ENCODE measurements around the gene APOO.

APOO gene

GRCh38 chrX:23879380-23880090 lies 28.2 kb downstream of the APOO start:
- Histone ChIP-seq H4K8ac (ENCODE audit: low read depth, low read length) (no peak overlapping the region), H3K79me1 (ENCODE audit: low read depth, low read length) (no peaks in the 10 kb centered on the region), H3K27ac (replicated peaks; ENCODE audit: low read length) (no peak overlapping the region), H3K36me3 (replicated peaks in 1 of 2; ENCODE audit: control insufficient read depth in 2 of 2, insufficient read depth in 2 of 2, low read length in 2 of 2) (peaks cover 0 to 9% of the 10 kb centered on the region in 2 donors), H2AK5ac (ENCODE audit: low read depth, low read length) (no peak overlapping the region), H2BK15ac (ENCODE audit: low read length) (no peak overlapping the region), H2BK5ac (ENCODE audit: low read length) (no peak overlapping the region), H2BK120ac (ENCODE audit: low read depth, low read length) (no peak overlapping the region), H3K4ac (ENCODE audit: low read length) (no peak overlapping the region), H2BK12ac (ENCODE audit: low read length) (no peak overlapping the region), H3K4me3 (ENCODE audit: low read length in 2 of 2) (no peak overlapping the region), H3K9me3 (replicated peaks in 1 of 2; ENCODE audit: control insufficient read depth in 2 of 2, insufficient read depth in 1 of 2, low read depth in 1 of 2, low read length in 2 of 2) (no peaks in the 10 kb centered on the region), H3K27me3 (ENCODE audit: control insufficient read depth in 3 of 3, insufficient read depth in 3 of 3, low read depth in 1 of 3, low read length in 3 of 3) (no peaks in the 10 kb centered on the region), H3K4me2 (ENCODE audit: insufficient read depth, low read length, poor library complexity, severe bottlenecking) (no peak overlapping the region), H3K4me1 (ENCODE audit: control insufficient read depth in 2 of 2, insufficient read depth in 1 of 2, low read depth in 1 of 2, low read length in 2 of 2) (no peaks in the 10 kb centered on the region), H3K23ac (ENCODE audit: low read depth, low read length, poor library complexity) (no peak overlapping the region), H3K18ac (ENCODE audit: low read length) (no peak overlapping the region), H2AFZ (ENCODE audit: low read length) (no peak overlapping the region), H4K91ac (ENCODE audit: low read depth, low read length, poor library complexity) (no peak overlapping the region), H3K9ac (ENCODE audit: low read depth, low read length, poor library complexity) (no peak overlapping the region), H3K14ac (ENCODE audit: low read length) (no peak overlapping the region)
- no CpG with 5 or more reads among the region's 2 CpGs for WGBS, 2 donors (ENCODE audit: extremely low coverage in 2 of 2, insufficient read length in 2 of 2, insufficient replicate concordance in 1 of 2)
- DNase-seq (ENCODE audit: low spot score), result no peak

- Histone ChIP-seq H3K4ac (ENCODE audit: low read length) (no peak overlapping the region), H3K23ac (ENCODE audit: low read depth, low read length, poor library complexity) (no peak overlapping the region), H3K9ac (ENCODE audit: low read depth, low read length, poor library complexity) (no peak overlapping the region), H3K4me3 (ENCODE audit: low read length in 2 of 2) (no peak overlapping the region), H2BK120ac (ENCODE audit: low read depth, low read length) (no peak overlapping the region), H3K4me1 (ENCODE audit: control insufficient read depth in 2 of 2, insufficient read depth in 1 of 2, low read depth in 1 of 2, low read length in 2 of 2) (no peaks in the 10 kb centered on the region), H3K27me3 (ENCODE audit: control insufficient read depth in 3 of 3, insufficient read depth in 3 of 3, low read depth in 1 of 3, low read length in 3 of 3) (no peaks in the 10 kb centered on the region), H2BK5ac (ENCODE audit: low read length) (no peak overlapping the region), H2AFZ (ENCODE audit: low read length) (no peak overlapping the region), H4K91ac (ENCODE audit: low read depth, low read length, poor library complexity) (no peak overlapping the region), H2BK15ac (ENCODE audit: low read length) (no peak overlapping the region), H3K14ac (ENCODE audit: low read length) (no peak overlapping the region), H3K27ac (replicated peaks; ENCODE audit: low read length) (no peak overlapping the region), H2BK12ac (ENCODE audit: low read length) (no peak overlapping the region), H2AK5ac (ENCODE audit: low read depth, low read length) (no peak overlapping the region), H3K4me2 (ENCODE audit: insufficient read depth, low read length, poor library complexity, severe bottlenecking) (no peak overlapping the region), H4K8ac (ENCODE audit: low read depth, low read length) (no peak overlapping the region), H3K79me1 (ENCODE audit: low read depth, low read length) (no peaks in the 10 kb centered on the region), H3K18ac (ENCODE audit: low read length) (no peak overlapping the region), H3K9me3 (replicated peaks in 1 of 2; ENCODE audit: control insufficient read depth in 2 of 2, insufficient read depth in 1 of 2, low read depth in 1 of 2, low read length in 2 of 2) (no peaks in the 10 kb centered on the region), H3K36me3 (replicated peaks in 1 of 2; ENCODE audit: control insufficient read depth in 2 of 2, insufficient read depth in 2 of 2, low read length in 2 of 2) (peaks cover 0 to 12% of the 10 kb centered on the region in 2 donors)
- DNase-seq (ENCODE audit: low spot score), result no peak
- WGBS, 2 donors (ENCODE audit: extremely low coverage in 2 of 2, insufficient read length in 2 of 2, insufficient replicate concordance in 1 of 2), result no CpG with 5 or more reads among the region's 4 CpGs
Measured at GRCh38 chrX:23871905-23872546, 35.7 kb downstream of the APOO start.

- Histone ChIP-seq H3K79me1 (ENCODE audit: low read depth, low read length) (no peaks in the 10 kb centered on the region), H3K36me3 (replicated peaks in 1 of 2; ENCODE audit: control insufficient read depth in 2 of 2, insufficient read depth in 2 of 2, low read length in 2 of 2) (peaks cover 0 to 12% of the 10 kb centered on the region in 2 donors), H4K91ac (ENCODE audit: low read depth, low read length, poor library complexity) (no peak overlapping the region), H3K9ac (ENCODE audit: low read depth, low read length, poor library complexity) (no peak overlapping the region), H2AFZ (ENCODE audit: low read length) (no peak overlapping the region), H3K18ac (ENCODE audit: low read length) (no peak overlapping the region), H4K8ac (ENCODE audit: low read depth, low read length) (no peak overlapping the region), H3K4ac (ENCODE audit: low read length) (no peak overlapping the region), H2AK5ac (ENCODE audit: low read depth, low read length) (no peak overlapping the region), H2BK12ac (ENCODE audit: low read length) (no peak overlapping the region), H3K14ac (ENCODE audit: low read length) (no peak overlapping the region), H2BK5ac (ENCODE audit: low read length) (no peak overlapping the region), H3K27me3 (ENCODE audit: control insufficient read depth in 3 of 3, insufficient read depth in 3 of 3, low read depth in 1 of 3, low read length in 3 of 3) (no peaks in the 10 kb centered on the region), H3K4me1 (ENCODE audit: control insufficient read depth in 2 of 2, insufficient read depth in 1 of 2, low read depth in 1 of 2, low read length in 2 of 2) (no peaks in the 10 kb centered on the region), H3K27ac (replicated peaks; ENCODE audit: low read length) (no peak overlapping the region), H3K4me3 (ENCODE audit: low read length in 2 of 2) (no peak overlapping the region), H3K23ac (ENCODE audit: low read depth, low read length, poor library complexity) (no peak overlapping the region), H2BK15ac (ENCODE audit: low read length) (no peak overlapping the region), H2BK120ac (ENCODE audit: low read depth, low read length) (no peak overlapping the region), H3K9me3 (replicated peaks in 1 of 2; ENCODE audit: control insufficient read depth in 2 of 2, insufficient read depth in 1 of 2, low read depth in 1 of 2, low read length in 2 of 2) (no peaks in the 10 kb centered on the region), H3K4me2 (ENCODE audit: insufficient read depth, low read length, poor library complexity, severe bottlenecking) (no peak overlapping the region)
- no peak for DNase-seq (ENCODE audit: low spot score)
- WGBS, 2 donors (ENCODE audit: extremely low coverage in 2 of 2, insufficient read length in 2 of 2, insufficient replicate concordance in 1 of 2), result no CpG with 5 or more reads among the region's 2 CpGs
Measured at GRCh38 chrX:23870041-23870440, 37.7 kb downstream of the APOO start.

- H3K18ac ChIP-seq (ENCODE audit: low read length), result no peak overlapping the region
- no peak overlapping the region for H3K23ac ChIP-seq (ENCODE audit: low read depth, low read length, poor library complexity)
- no peaks in the 10 kb centered on the region for H3K9me3 ChIP-seq (replicated peaks in 1 of 2; ENCODE audit: control insufficient read depth in 2 of 2, insufficient read depth in 1 of 2, low read depth in 1 of 2, low read length in 2 of 2)
- no peak overlapping the region for H2BK12ac ChIP-seq (ENCODE audit: low read length)
- H3K4me2 ChIP-seq (ENCODE audit: insufficient read depth, low read length, poor library complexity, severe bottlenecking), result no peak overlapping the region
- H3K4ac ChIP-seq (ENCODE audit: low read length), result no peak overlapping the region
- H3K27ac ChIP-seq (replicated peaks; ENCODE audit: low read length), result no peak overlapping the region
- no peaks in the 10 kb centered on the region for H3K4me1 ChIP-seq (ENCODE audit: control insufficient read depth in 2 of 2, insufficient read depth in 1 of 2, low read depth in 1 of 2, low read length in 2 of 2)
- H2BK15ac ChIP-seq (ENCODE audit: low read length), result no peak overlapping the region
- no peaks in the 10 kb centered on the region for H3K79me1 ChIP-seq (ENCODE audit: low read depth, low read length)
- no peak overlapping the region for H2BK120ac ChIP-seq (ENCODE audit: low read depth, low read length)
- H2BK5ac ChIP-seq (ENCODE audit: low read length), result no peak overlapping the region
- H3K9ac ChIP-seq (ENCODE audit: low read depth, low read length, poor library complexity), result no peak overlapping the region
- H4K8ac ChIP-seq (ENCODE audit: low read depth, low read length), result no peak overlapping the region
- H3K27me3 ChIP-seq (ENCODE audit: control insufficient read depth in 3 of 3, insufficient read depth in 3 of 3, low read depth in 1 of 3, low read length in 3 of 3), result no peaks in the 10 kb centered on the region
- no peak overlapping the region for H2AK5ac ChIP-seq (ENCODE audit: low read depth, low read length)
- no CpG with 5 or more reads among the region's 5 CpGs for WGBS, 2 donors (ENCODE audit: extremely low coverage in 2 of 2, insufficient read length in 2 of 2, insufficient replicate concordance in 1 of 2)
- no peak overlapping the region for H3K4me3 ChIP-seq (ENCODE audit: low read length in 2 of 2)
- DNase-seq (ENCODE audit: low spot score), result no peak
- H3K36me3 ChIP-seq (replicated peaks in 1 of 2; ENCODE audit: control insufficient read depth in 2 of 2, insufficient read depth in 2 of 2, low read length in 2 of 2), result peaks cover 0 to 7% of the 10 kb centered on the region in 2 donors
- no peak overlapping the region for H4K91ac ChIP-seq (ENCODE audit: low read depth, low read length, poor library complexity)
- H3K14ac ChIP-seq (ENCODE audit: low read length), result no peak overlapping the region
- no peak overlapping the region for H2AFZ ChIP-seq (ENCODE audit: low read length)
Measured at GRCh38 chrX:23864742-23865326, 42.9 kb downstream of the APOO start.
